Activated naive CD4-positive, alpha-beta T cell treated with anti-CD3 and anti-CD28 coated beads for 36 hours (primary cell): ENCODE measurements around the gene PNRC2. TPM values are rescaled to one million over a fixed set of nuclear protein-coding genes. Genes with fewer than 3 reads are reported as not detected.
"Not testable (repeated sequence)": the region's sequence is repeated elsewhere in the genome, so short reads cannot be mapped to it uniquely, and the experiment has no call there.

Experiments used
- CTCF ChIA-PET: fragments of 350-600 bp; sonication (Branson Sonifier 250); formaldehyde crosslinking; loops from one replicate; lab custom pipeline; 2021; ENCODE audit warnings: antibody characterized with exemption; lab: Charles Lee
- DNase-seq: peaks from one replicate; pipeline ENCODE4 v3.0.0-alpha.2; 2020
- H3K27ac Mint-ChIP-seq: one replicate; pipeline ENCODE4 v1.8.0; 2021; ENCODE audit warnings: mild to moderate bottlenecking, mixed read lengths
- H3K27me3 Mint-ChIP-seq: one replicate; pipeline ENCODE4 v1.8.0; 2021; ENCODE audit warnings: low read depth, mixed read lengths
- H3K36me3 Mint-ChIP-seq: one replicate; pipeline ENCODE4 v1.8.0; 2021; ENCODE audit warnings: low read depth, mixed read lengths
- H3K4me1 Mint-ChIP-seq: one replicate; pipeline ENCODE4 v1.8.0; 2021; ENCODE audit warnings: low read depth, mixed read lengths
- H3K4me3 Mint-ChIP-seq: one replicate; pipeline ENCODE4 v1.8.0; 2021; ENCODE audit warnings: mild to moderate bottlenecking, moderate library complexity, mixed read lengths
- H3K9me3 Mint-ChIP-seq: one replicate; pipeline ENCODE4 v1.8.0; 2021; ENCODE audit warnings: mixed read lengths
- intact Hi-C: fragments of 100-400 bp; cut with micrococcal nuclease; formaldehyde crosslinking; loops from one replicate; pipeline ENCODE4 v1.15.1; 2023
- microRNA-seq: library from miRNA; unstranded; fragments of <30 nt; microRNA quantifications from one replicate; pipeline ENCODE4 v1.2.0, GENCODE V29; 2022; ENCODE audit warnings: borderline microRNAs expressed, borderline replicate concordance
- total RNA-seq, 2 experiments: library from RNA; stranded (reverse); gene quantifications; one replicate each; pipeline ENCODE4 v1.2.3, GENCODE V29; 2021

PNRC2 gene
- total RNA-seq, 2 experiments from 2014 or later, result 178 to 209 TPM

- CTCF ChIA-PET, result interaction anchor here (0.7 kb wide), 1 partner anchor 14 kb away, joined by 3 read pairs; no protein-coding TSS in a partner anchor
- Mint-ChIP-seq H3K4me3 (no peak overlapping the region), H3K4me1 (peaks cover 2% of the 10 kb centered on the region), H3K27ac (no peak overlapping the region), H3K9me3 (no peaks in the 10 kb centered on the region), H3K27me3 (peaks cover 3% of the 10 kb centered on the region), H3K36me3 (no peaks in the 10 kb centered on the region)
- DNase-seq, result no peak
- intact Hi-C loops, result no loop called here
Observed at GRCh38 chr1:24002695-24003094, 43.1 kb downstream of the PNRC2 start.

- no peak overlapping the region for H3K27ac Mint-ChIP-seq
- H3K4me3 Mint-ChIP-seq, result no peak overlapping the region
- H3K9me3 Mint-ChIP-seq, result no peaks in the 10 kb centered on the region
- no peak for DNase-seq
- peaks cover 3% of the 10 kb centered on the region for H3K27me3 Mint-ChIP-seq
- CTCF ChIA-PET, result interaction anchor here (0.6 to 1.7 kb wide), 6 partner anchors 14 to 686 kb away, joined by 3 to 5 read pairs (median 3); partner anchors contain the start of gene SRSF10
- peaks cover 2% of the 10 kb centered on the region for H3K4me1 Mint-ChIP-seq
- intact Hi-C loops, result no loop called here
- H3K36me3 Mint-ChIP-seq, result no peaks in the 10 kb centered on the region
Observed at GRCh38 chr1:24003331-24003972, 43.8 kb downstream of the PNRC2 start.

DNA sequence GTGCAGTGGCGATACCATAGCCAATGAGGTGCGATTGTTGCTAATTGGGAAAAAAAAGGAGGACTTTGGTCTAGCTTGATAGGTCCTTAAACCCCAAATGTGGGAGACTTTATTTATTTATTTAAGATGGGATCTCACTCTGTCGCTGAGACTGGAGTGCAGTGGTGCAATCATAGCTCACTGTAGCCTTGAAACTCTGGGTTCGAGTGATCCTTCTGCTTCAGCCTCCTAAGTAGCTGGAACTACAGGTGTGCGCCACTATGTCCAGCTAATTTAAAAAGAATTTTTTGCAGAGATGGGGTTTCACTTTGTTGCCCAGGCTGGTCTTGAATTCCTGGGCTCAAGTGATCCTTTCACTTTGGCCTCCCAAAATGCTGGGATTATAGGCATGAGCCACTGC is 44.5 kb downstream of the PNRC2 start:
- H3K36me3 Mint-ChIP-seq, result no peaks in the 10 kb centered on the region
- CTCF ChIA-PET, result interaction anchor here (0.6 to 1.7 kb wide), 8 partner anchors 17 to 1738 kb away, joined by 3 to 5 read pairs (median 3); partner anchors contain the start of gene SRSF10
- H3K27me3 Mint-ChIP-seq, result peaks cover 3% of the 10 kb centered on the region
- H3K27ac Mint-ChIP-seq, result no peak overlapping the region
- H3K4me3 Mint-ChIP-seq, result no peak overlapping the region
- H3K9me3 Mint-ChIP-seq, result no peaks in the 10 kb centered on the region
- no peaks in the 10 kb centered on the region for H3K4me1 Mint-ChIP-seq
- no peak for DNase-seq
- intact Hi-C loops, result no loop called here

- Mint-ChIP-seq H3K4me1 (no peaks in the 10 kb centered on the region), H3K27me3 (peaks cover 3% of the 10 kb centered on the region), H3K36me3 (no peaks in the 10 kb centered on the region), H3K27ac (no peak overlapping the region), H3K9me3 (no peaks in the 10 kb centered on the region), H3K4me3 (no peak overlapping the region)
- intact Hi-C loops, result no loop called here
- no peak for DNase-seq
- CTCF ChIA-PET, result interaction anchor here (1.5 to 1.7 kb wide), 2 partner anchors 66 to 145 kb away, joined by 3 read pairs; no protein-coding TSS in a partner anchor
Observed at GRCh38 chr1:24005163-24005562, 45.5 kb downstream of the PNRC2 start.

DNA sequence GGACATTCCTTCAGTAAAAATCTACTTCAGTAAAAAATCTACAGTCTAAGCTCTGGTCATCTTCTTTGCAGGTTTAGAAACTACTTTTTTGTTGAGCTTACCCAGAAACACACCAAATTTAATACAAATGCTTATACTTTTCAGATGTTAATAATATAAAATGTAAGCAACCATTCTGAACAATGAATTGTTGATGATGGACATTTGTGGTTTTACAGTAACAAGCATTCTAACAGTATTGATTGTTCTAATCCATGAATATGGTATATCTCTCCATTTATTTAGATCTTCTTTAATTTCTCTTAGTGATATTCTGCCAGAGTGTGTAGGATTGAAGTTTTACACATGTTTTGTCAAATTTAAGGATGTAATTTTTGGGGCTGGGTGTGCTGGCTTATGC is 47.5 kb downstream of the PNRC2 start:
- no peaks in the 10 kb centered on the region for H3K36me3 Mint-ChIP-seq
- CTCF ChIA-PET, result interaction anchor here (0.6 kb wide), 1 partner anchor 748 kb away, joined by 4 read pairs; no protein-coding TSS in a partner anchor
- intact Hi-C loops, result no loop called here
- H3K27me3 Mint-ChIP-seq, result peaks cover 3% of the 10 kb centered on the region
- no peaks in the 10 kb centered on the region for H3K9me3 Mint-ChIP-seq
- no peaks in the 10 kb centered on the region for H3K4me1 Mint-ChIP-seq
- H3K27ac Mint-ChIP-seq, result no peak overlapping the region
- H3K4me3 Mint-ChIP-seq, result no peak overlapping the region
- DNase-seq, result no peak

GRCh38 chr1:24008574-24009184 is 49.1 kb downstream of the PNRC2 start:
- H3K36me3 Mint-ChIP-seq, intact Hi-C loops, H3K4me3 Mint-ChIP-seq, H3K9me3 Mint-ChIP-seq, DNase-seq, H3K27ac Mint-ChIP-seq, H3K27me3 Mint-ChIP-seq, CTCF ChIA-PET, H3K4me1 Mint-ChIP-seq: not testable (repeated sequence)

DNA sequence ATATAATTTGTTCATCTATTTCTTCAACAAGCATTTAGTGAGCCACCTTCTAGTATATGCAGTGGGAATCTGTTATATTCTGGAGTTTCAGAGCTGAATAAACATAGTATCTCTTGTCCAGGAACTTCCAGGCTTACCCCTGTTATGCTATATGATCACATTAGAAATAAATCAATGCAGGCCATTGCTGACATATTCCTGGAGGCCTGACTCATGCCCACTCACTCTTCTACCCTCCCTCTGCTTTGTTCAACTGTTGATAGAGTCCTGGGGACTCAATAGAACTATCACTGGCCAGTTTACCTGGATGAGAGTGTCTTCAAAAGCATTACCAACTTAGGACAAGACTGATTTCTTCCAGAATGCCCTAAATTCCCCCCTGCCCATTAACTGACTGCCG is 49.8 kb downstream of the PNRC2 start:
- Mint-ChIP-seq H3K27me3 (peaks cover 3% of the 10 kb centered on the region), H3K27ac (no peak overlapping the region), H3K4me3 (no peak overlapping the region), H3K9me3 (no peaks in the 10 kb centered on the region), H3K4me1 (no peaks in the 10 kb centered on the region), H3K36me3 (no peaks in the 10 kb centered on the region)
- CTCF ChIA-PET, result no interaction called here
- intact Hi-C loops, result no loop called here
- DNase-seq, result no peak

DNA sequence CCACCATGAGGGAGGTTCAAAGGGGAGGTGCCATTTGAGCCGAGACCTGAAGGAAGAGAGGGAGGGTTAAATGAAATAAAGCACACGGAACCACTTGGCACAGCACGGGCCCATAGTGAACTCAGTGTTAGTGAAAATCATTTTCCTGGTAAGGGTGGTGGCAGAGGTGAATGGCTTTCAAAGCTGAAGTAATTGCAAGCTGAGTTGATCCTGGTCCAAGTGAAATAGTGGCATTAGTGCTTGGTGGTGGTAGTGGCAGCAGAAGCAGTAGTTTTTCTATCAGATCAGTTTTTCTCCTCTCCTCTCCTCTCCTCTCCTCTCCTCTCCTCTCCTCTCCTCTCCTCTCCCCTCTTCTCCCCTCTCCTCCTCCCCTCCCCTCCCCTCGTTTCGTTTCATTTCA is 51.0 kb downstream of the PNRC2 start:
- no peaks in the 10 kb centered on the region for H3K9me3 Mint-ChIP-seq
- H3K4me3 Mint-ChIP-seq, result no peak overlapping the region
- H3K27ac Mint-ChIP-seq, result no peak overlapping the region
- CTCF ChIA-PET, result no interaction called here
- H3K4me1 Mint-ChIP-seq, result no peaks in the 10 kb centered on the region
- H3K36me3 Mint-ChIP-seq, result no peaks in the 10 kb centered on the region
- DNase-seq, result no peak
- peaks cover 5% of the 10 kb centered on the region for H3K27me3 Mint-ChIP-seq
- intact Hi-C loops, result no loop called here

DNA sequence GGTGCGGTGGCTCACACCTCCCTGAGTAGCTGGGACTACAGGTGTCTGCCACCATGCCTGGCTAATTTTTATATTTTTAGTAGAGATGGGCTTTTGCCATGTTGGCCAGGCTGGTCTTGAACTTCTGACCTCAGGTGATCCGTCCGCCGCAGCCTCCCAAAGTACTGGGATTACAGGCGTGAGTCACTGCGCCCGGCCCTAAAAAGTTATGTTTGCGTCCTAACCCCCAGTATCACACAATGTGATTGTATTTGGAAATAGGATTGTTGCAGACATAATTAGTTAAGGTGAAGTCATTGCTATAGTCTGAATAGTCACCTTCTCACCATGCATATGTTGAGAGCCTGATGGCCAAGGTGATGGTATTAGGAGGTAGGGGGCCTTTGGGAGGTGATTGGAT is 53.2 kb downstream of the PNRC2 start:
- H3K27me3 Mint-ChIP-seq, H3K9me3 Mint-ChIP-seq, H3K4me1 Mint-ChIP-seq, H3K4me3 Mint-ChIP-seq, H3K36me3 Mint-ChIP-seq, DNase-seq, intact Hi-C loops, H3K27ac Mint-ChIP-seq, CTCF ChIA-PET: not testable (repeated sequence)

Small RNAs within 50 kb of the gene (microRNA-seq; reads per million reads assigned to microRNA genes)
- gene MIR378F, result not detected

Other genes starting within 250 kb of the PNRC2 start
- gene ELOA, start 216.4 kb upstream of the PNRC2 start, total RNA-seq, result 10 to 100 TPM; 21.8 to 22.6 TPM
- 10 to 100 TPM; 73.8 to 75.1 TPM for gene PITHD1, start 181.4 kb upstream of the PNRC2 start, total RNA-seq
- gene LYPLA2, start 168.7 kb upstream of the PNRC2 start, total RNA-seq, result 10 to 100 TPM; 48.1 to 49.7 TPM
- gene GALE, start 159.1 kb upstream of the PNRC2 start, total RNA-seq, result 10 to 100 TPM; 19.7 to 23.1 TPM
- gene HMGCL, start 134.4 kb upstream of the PNRC2 start, total RNA-seq, result 10 to 100 TPM; 31.5 to 34.5 TPM
- 1 to 10 TPM; 4.9 to 5.2 TPM for gene FUCA1, start 91.5 kb upstream of the PNRC2 start, total RNA-seq
- gene CNR2, start 46.5 kb upstream of the PNRC2 start, total RNA-seq, result not detected
- gene SRSF10, start 20.5 kb downstream of the PNRC2 start, total RNA-seq, result 100 to 1,000 TPM; 169 to 178 TPM
- gene MYOM3, start 152.3 kb downstream of the PNRC2 start, total RNA-seq, result not detected
- gene IL22RA1, start 183.3 kb downstream of the PNRC2 start, total RNA-seq, result not detected
- gene IFNLR1, start 227.5 kb downstream of the PNRC2 start, total RNA-seq, result 1 to 10 TPM; 4.3 to 4.6 TPM